HCT116 (cell line): Measurements from ENCODE around the gene RNH1. TPM values are rescaled to one million over a fixed set of nuclear protein-coding genes. Genes with fewer than 3 reads are reported as not detected.

Experiments
- ATAC-seq: fragments of 200-7000 bp; cut with Tn5 transposase; 2 replicates; pipeline ENCODE4 v1.9.1; 2020; ENCODE audit warnings: mild to moderate bottlenecking, moderate library complexity
- BruUV-seq: library from RNA; stranded (reverse); fragments of 400-500 nt; replicated peaks from 2 replicates; lab custom pipeline; 2021; lab: Mats Ljungman, UMichigan
- CTCF ChIA-PET: fragments of 300-600 bp; sonication (Branson Sonifier 250); formaldehyde crosslinking; loops from one replicate; lab custom pipeline; 2021; ENCODE audit warnings: antibody characterized with exemption; lab: Charles Lee
- POLR2A ChIA-PET: fragments of 300-600, 350-600 bp; sonication (Branson Sonifier 250); formaldehyde crosslinking; loops from one replicate; lab custom pipeline; 2021; ENCODE audit warnings: antibody characterized with exemption; lab: Charles Lee
- RAD21 ChIA-PET, 2 experiments: fragments of 300-600 bp; sonication (Branson Sonifier 250); formaldehyde crosslinking; loops; one replicate each; lab custom pipeline; 2023; ENCODE audit warnings: low total read pairs in 2 of 2; ENCODE audit not compliant: uncharacterized antibody in 2 of 2, unreplicated experiment in 2 of 2, low non-redundant PET in 1 of 2; lab: Charles Lee
- DNase-seq: peaks from one replicate; pipeline ENCODE4 v3.0.0-alpha.2; 2010; ENCODE audit warnings: low read depth, low spot score
- H2AFZ ChIP-seq: fragments of 200-600 bp; shearing (Covaris generic), sonication (generic); 2 replicates; pipeline ENCODE4 v1.6.1; 2017; ENCODE audit warnings: low read depth, mixed run types, mixed read lengths, antibody characterized with exemption, low read length; ENCODE audit not compliant: poor library complexity, severe bottlenecking
- H3K27ac ChIP-seq: 2 replicates; pipeline ENCODE4 v1.5.1; 2012; ENCODE audit warnings: low read depth, low read length
- H3K27me3 ChIP-seq: fragments of 200-600 bp; sonication (generic); 2 replicates; pipeline ENCODE4 v1.6.1; 2016; ENCODE audit warnings: mixed run types, low read length, mixed read lengths; ENCODE audit not compliant: insufficient read depth
- H3K36me3 ChIP-seq, 2 experiments: fragments of 200-500 bp in 1 of 2; fragments of 200-600 bp in 1 of 2; sonication (Bioruptor generic) in 1 of 2; sonication (generic) in 1 of 2; 2 replicates each; pipeline versions ENCODE4 v1.5.1 to v1.6.1; 2014 to 2016; ENCODE audit warnings: low read length in 2 of 2, inconsistent platforms in 1 of 2, mixed read lengths in 1 of 2, mixed run types in 1 of 2; ENCODE audit not compliant: insufficient read depth in 2 of 2, control insufficient read depth in 1 of 2
- H3K4me1 ChIP-seq, 2 experiments: fragments of 200-600 bp in 1 of 2; sonication (generic) in 1 of 2; 2 replicates each; pipeline versions ENCODE4 v1.5.1 to v1.6.1; 2012 to 2017; ENCODE audit warnings: low read length in 2 of 2, inconsistent platforms in 1 of 2, mild to moderate bottlenecking in 1 of 2, mixed read lengths in 1 of 2, mixed run types in 1 of 2, moderate library complexity in 1 of 2; ENCODE audit not compliant: insufficient read depth in 2 of 2, control insufficient read depth in 1 of 2
- H3K4me2 ChIP-seq: fragments of 200-600 bp; sonication (generic); 2 replicates; pipeline ENCODE4 v1.6.1; 2017; ENCODE audit warnings: mixed run types, low read length, mixed read lengths
- H3K4me3 ChIP-seq, 2 experiments: fragments of 200-600 bp in 1 of 2; sonication (generic) in 1 of 2; replicated peaks in 1 of 2; 2 replicates each; pipeline ENCODE4 v1.5.1; 2011 to 2016; ENCODE audit warnings: low read length in 2 of 2, control low read depth in 1 of 2, low read depth in 1 of 2, mild to moderate bottlenecking in 1 of 2, mixed read lengths in 1 of 2, mixed run types in 1 of 2
- H3K79me2 ChIP-seq: fragments of 200-600 bp; sonication (generic); 2 replicates; pipeline ENCODE4 v1.6.1; 2017; ENCODE audit warnings: mild to moderate bottlenecking, mixed run types, low read length, moderate library complexity, mixed read lengths; ENCODE audit not compliant: insufficient read depth
- H3K9ac ChIP-seq: fragments of 200-600 bp; sonication (generic); 2 replicates; pipeline ENCODE4 v1.6.1; 2016; ENCODE audit warnings: low read length, mixed read lengths
- H3K9me2 ChIP-seq: fragments of 200-600 bp; sonication (generic), shearing (Covaris generic); 2 replicates; pipeline ENCODE4 v1.6.1; 2017; ENCODE audit warnings: mixed run types, mild to moderate bottlenecking, moderate library complexity; ENCODE audit not compliant: insufficient read depth
- H3K9me3 ChIP-seq, 2 experiments: fragments of 200-500 bp in 1 of 2; fragments of 200-600 bp in 1 of 2; sonication (Bioruptor generic) in 1 of 2; sonication (generic) in 1 of 2; 2 replicates each; pipeline ENCODE4 v1.6.1; 2014 to 2017; ENCODE audit warnings: low read length in 2 of 2, mixed read lengths in 2 of 2, inconsistent platforms in 1 of 2, low read depth in 1 of 2, mild to moderate bottlenecking in 1 of 2, mixed run types in 1 of 2, moderate library complexity in 1 of 2; ENCODE audit not compliant: control insufficient read depth in 1 of 2, insufficient read depth in 1 of 2
- H4K20me1 ChIP-seq: fragments of 200-600 bp; sonication (generic), shearing (Covaris generic); 2 replicates; pipeline ENCODE4 v1.6.1; 2017; ENCODE audit warnings: mixed run types, mild to moderate bottlenecking, moderate library complexity; ENCODE audit not compliant: insufficient read depth
- CBX3 ChIP-seq: IDR thresholded peaks from 2 replicates; pipeline ENCODE4 v1.6.1; 2012; ENCODE audit warnings: low read depth
- CEBPB ChIP-seq: IDR thresholded peaks from 2 replicates; pipeline ENCODE4 v1.6.1; 2012; ENCODE audit warnings: low read depth
- CTCF ChIP-seq, 3 experiments: fragments of 200-600 bp in 1 of 3; sonication (generic) in 1 of 3; IDR thresholded peaks in 2 of 3; conservative IDR thresholded peaks in 1 of 3; 2 replicates each; pipeline ENCODE4 v1.5.1; 2012 to 2017; ENCODE audit warnings: low read depth in 2 of 3, low read length in 2 of 3, antibody characterized with exemption in 1 of 3, borderline replicate concordance in 1 of 3, control low read depth in 1 of 3, mild to moderate bottlenecking in 1 of 3, mixed read lengths in 1 of 3, mixed run types in 1 of 3, moderate library complexity in 1 of 3; ENCODE audit not compliant: insufficient read depth in 1 of 3
- ELF1 ChIP-seq: IDR thresholded peaks from 2 replicates; pipeline ENCODE4 v1.6.1; 2012; ENCODE audit warnings: low read depth, borderline replicate concordance
- EZH2phosphoT487 ChIP-seq: fragments of 200-600 bp; IDR thresholded peaks from 2 replicates; pipeline ENCODE4 v1.6.1; 2018; ENCODE audit warnings: antibody characterized with exemption, borderline replicate concordance
- JUND ChIP-seq: IDR thresholded peaks from 2 replicates; pipeline ENCODE4 v1.6.1; 2012
- POLR2A ChIP-seq: IDR thresholded peaks from 2 replicates; pipeline ENCODE4 v1.7.0; 2011; ENCODE audit warnings: borderline replicate concordance; ENCODE audit not compliant: insufficient read depth, insufficient read length; ENCODE audit errors: extremely low read depth
- POLR2AphosphoS5 ChIP-seq: IDR thresholded peaks from 2 replicates; pipeline ENCODE4 v1.6.1; 2011; ENCODE audit warnings: mild to moderate bottlenecking, low read depth, low read length, moderate library complexity
- RAD21 ChIP-seq: IDR thresholded peaks from 2 replicates; pipeline ENCODE4 v1.6.1; 2012; ENCODE audit warnings: low read depth, mild to moderate bottlenecking
- REST ChIP-seq: IDR thresholded peaks from 2 replicates; pipeline ENCODE4 v1.6.1; 2012; ENCODE audit warnings: low read depth
- SIN3A ChIP-seq: IDR thresholded peaks from 2 replicates; pipeline ENCODE4 v1.6.1; 2012; ENCODE audit warnings: low read depth
- SP1 ChIP-seq: IDR thresholded peaks from 2 replicates; pipeline ENCODE4 v1.6.1; 2012; ENCODE audit warnings: low read depth
- SRF ChIP-seq: IDR thresholded peaks from 2 replicates; pipeline ENCODE4 v1.6.1; 2012; ENCODE audit warnings: low read depth
- TCF7L2 ChIP-seq: IDR thresholded peaks from 2 replicates; pipeline ENCODE4 v1.7.0; 2011; ENCODE audit warnings: borderline replicate concordance, inconsistent platforms; ENCODE audit not compliant: insufficient read depth, insufficient read length; ENCODE audit errors: extremely low read depth
- YY1 ChIP-seq: IDR thresholded peaks from 2 replicates; pipeline ENCODE4 v1.6.1; 2011; ENCODE audit warnings: low read length, low read depth, moderate library complexity, mild to moderate bottlenecking; ENCODE audit not compliant: insufficient replicate concordance; ENCODE audit errors: extremely low read depth
- ZBTB33 ChIP-seq: IDR thresholded peaks from 2 replicates; pipeline ENCODE4 v1.6.1; 2011; ENCODE audit warnings: mild to moderate bottlenecking, low read length, moderate library complexity; ENCODE audit not compliant: insufficient replicate concordance; ENCODE audit errors: extremely low read depth
- ZFX ChIP-seq: fragments of 450-650 bp; IDR thresholded peaks from 2 replicates; pipeline ENCODE4 v1.6.1; 2017
- ZNF274 ChIP-seq: fragments of 200-500 bp; sonication (Bioruptor generic); IDR thresholded peaks from 2 replicates; pipeline ENCODE4 v1.6.1; 2014; ENCODE audit warnings: mild to moderate bottlenecking, low read depth, low read length, inconsistent platforms
- intact Hi-C: fragments of 100-400 bp; cut with micrococcal nuclease; formaldehyde crosslinking; loops from 2 replicates; pipeline ENCODE4 v1.10.0; 2022
- total RNA-seq: library from RNA; stranded (reverse); gene quantifications from one replicate; pipeline ENCODE4 v1.2.1, GENCODE V29; 2021; ENCODE audit not compliant: unreplicated experiment
- TF ChIP-seq, protein P1 (sequence below): IDR thresholded peaks from 2 replicates; pipeline ENCODE4 v1.6.1; 2012

The RNH1 gene
- total RNA-seq, 1 experiment from 2014 or later: 120 TPM

DNA sequence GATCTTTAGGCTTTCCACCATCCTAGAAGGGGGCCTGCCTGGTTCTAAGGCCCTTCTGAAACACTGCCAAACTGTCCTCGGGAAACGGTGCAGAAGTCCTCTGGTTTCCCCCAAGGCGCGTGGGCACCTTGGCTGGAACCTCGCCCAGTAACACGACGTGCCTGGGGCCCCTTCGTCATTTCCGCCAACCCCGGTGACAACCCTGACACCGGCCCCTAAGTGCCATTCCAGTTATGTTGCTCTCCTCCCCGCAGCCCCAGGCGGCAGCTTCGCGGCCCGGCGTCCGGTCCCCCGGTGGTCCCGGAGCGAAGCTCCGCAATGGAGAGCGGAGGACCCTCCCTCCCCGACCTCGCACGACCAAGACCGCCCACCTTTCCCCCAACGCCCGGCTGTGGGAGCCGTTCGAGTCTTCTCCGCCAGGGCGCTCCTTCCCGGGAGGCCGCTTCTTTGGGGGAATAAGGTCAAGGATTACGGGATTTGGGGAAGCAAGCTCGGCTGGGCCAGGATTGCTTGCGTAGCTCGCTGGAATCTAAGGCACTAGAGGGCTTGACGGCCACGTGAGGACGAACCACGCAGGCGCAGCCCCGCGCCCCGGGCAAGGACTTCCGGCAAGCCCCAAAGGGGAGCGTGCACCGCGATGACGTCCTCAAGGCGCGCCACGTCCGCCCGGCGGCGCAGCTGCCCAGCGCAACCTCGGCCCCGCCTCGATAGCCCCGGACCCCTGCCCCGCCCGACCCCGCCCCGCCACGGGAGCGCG is 626 bp downstream of the RNH1 start:
- Histone ChIP-seq H2AFZ (no peak overlapping the region), H3K27me3 (no peaks in the 10 kb centered on the region), H3K27ac (peak overlapping the region; percentile 95), H3K9me3 (no peaks in the 10 kb centered on the region; a peak in 1 of 4 replicates), H3K4me3 (peak overlapping the region; percentile 96 to 98), H3K36me3 (peaks cover 0 to 19% of the 10 kb centered on the region in 2 experiments; a peak in 3 of 4 replicates), H3K9me2 (no peaks in the 10 kb centered on the region), H3K9ac (peak overlapping the region; percentile 99), H3K4me1 (peaks cover 6 to 22% of the 10 kb centered on the region in 2 experiments; a peak in 3 of 4 replicates), H3K4me2 (peak overlapping the region; percentile 95), H4K20me1 (no peaks in the 10 kb centered on the region), H3K79me2 (peaks cover 43% of the 10 kb centered on the region)
- ChIA-PET RAD21 (no interaction called here), POLR2A (interaction anchor here (1.0 to 1.3 kb wide), 3 partner anchors 14 to 100 kb away, joined by 4 to 8 read pairs (median 5); partner anchors contain the start of gene LRRC56), CTCF (no interaction called here)
- DNase-seq (peak; percentile 91), ATAC-seq (peak; percentile 85)
- TSS peak; percentile 71 for BruUV-seq
- intact Hi-C loops: loop anchor here (2.0 to 5.0 kb wide), 3 partner anchors 30 to 112 kb away; partner anchors contain the start of genes LRRC56 and PKP3
- TF ChIP-seq ZFX: no peak
- TF ChIP-seq CBX3: no peak
- peak; percentile 64 for TF ChIP-seq POLR2A
- TF ChIP-seq, protein P1, sequence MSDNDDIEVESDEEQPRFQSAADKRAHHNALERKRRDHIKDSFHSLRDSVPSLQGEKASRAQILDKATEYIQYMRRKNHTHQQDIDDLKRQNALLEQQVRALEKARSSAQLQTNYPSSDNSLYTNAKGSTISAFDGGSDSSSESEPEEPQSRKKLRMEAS: peak; percentile 91
- no peak for TF ChIP-seq JUND
- no peak for TF ChIP-seq CEBPB
- no peak for TF ChIP-seq REST
- no peak; the same call in none of the 2 replicates for TF ChIP-seq POLR2AphosphoS5
- no peak; the same call in 1 of the 2 replicates for TF ChIP-seq ELF1
- peak; percentile 77; the same call in 1 of the 2 replicates for TF ChIP-seq SIN3A
- peak; percentile 97 for TF ChIP-seq SRF
- no peak for TF ChIP-seq EZH2phosphoT487
- no peak for TF ChIP-seq RAD21
- no peak for TF ChIP-seq ZBTB33
- no peak for TF ChIP-seq ZNF274
- no peak for TF ChIP-seq YY1
- no peak for TF ChIP-seq CTCF (IDR thresholded peaks at IDR 0.05 in 2 of 3, conservative IDR thresholded peaks at IDR 0.05 in 1 of 3; ENCODE audit: borderline replicate concordance in 1 of 3, insufficient read depth in 1 of 3, low read depth in 2 of 3, low read length in 2 of 3)
- no peak; the same call in 1 of the 2 replicates for TF ChIP-seq SP1
- no peak for TF ChIP-seq TCF7L2
